ENCODE measurements around the gene GTF3C1.

- TF ChIP-seq CTCF (conservative IDR thresholded peaks at IDR 0.05; ENCODE audit: low read depth, low read length) (no peak), EZH2phosphoT487 (IDR thresholded peaks at IDR 0.05; ENCODE audit: borderline replicate concordance, low read length) (no peak)
Observed at GRCh38 chr16:27444470-27444869, 105.2 kb downstream of the GTF3C1 start.
